ENCODE results near the gene CACNA2D3.

CACNA2D3 gene

DNA sequence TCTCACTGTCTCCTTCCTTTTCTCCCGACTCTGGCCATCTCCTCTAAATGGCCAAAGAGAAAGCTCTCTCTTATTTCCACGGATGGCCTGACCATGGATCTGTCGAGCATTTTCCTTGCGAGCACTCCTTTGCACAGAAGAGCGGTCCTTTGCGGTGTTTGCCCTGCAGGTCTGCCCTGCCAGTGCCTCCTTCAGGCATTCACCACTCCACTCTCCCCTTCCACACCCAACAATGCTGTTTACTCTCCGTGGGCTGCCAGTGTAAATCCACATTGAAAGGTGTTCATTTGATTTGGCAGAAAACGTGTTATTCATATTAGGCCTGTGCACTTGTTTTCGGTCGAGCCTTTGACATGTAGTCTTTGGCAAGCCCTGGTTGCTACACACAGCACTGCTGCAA, 49.6 kb downstream of the CACNA2D3 start:
- no peak for DNase-seq

DNA sequence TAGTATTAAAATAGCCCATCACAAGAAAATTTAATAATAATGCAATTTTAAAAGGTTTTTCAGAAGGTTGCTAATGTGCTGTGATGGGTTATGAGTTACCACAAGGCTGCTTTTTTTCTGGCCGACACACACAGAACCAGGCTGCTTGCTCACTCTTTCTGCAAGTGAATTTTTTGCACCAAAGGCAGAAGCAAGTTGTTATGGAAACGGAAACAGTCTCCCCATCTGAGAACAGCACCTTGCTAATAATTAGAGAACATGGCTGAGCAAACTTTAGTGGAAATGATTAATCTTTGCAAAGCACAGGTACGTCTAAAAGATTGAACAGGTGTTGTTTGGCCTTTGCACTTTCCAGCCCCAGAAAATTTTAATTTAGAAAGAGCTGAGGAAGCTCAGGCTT, 51.0 kb downstream of the CACNA2D3 start:
- DNase-seq = peak; percentile 37

DNA sequence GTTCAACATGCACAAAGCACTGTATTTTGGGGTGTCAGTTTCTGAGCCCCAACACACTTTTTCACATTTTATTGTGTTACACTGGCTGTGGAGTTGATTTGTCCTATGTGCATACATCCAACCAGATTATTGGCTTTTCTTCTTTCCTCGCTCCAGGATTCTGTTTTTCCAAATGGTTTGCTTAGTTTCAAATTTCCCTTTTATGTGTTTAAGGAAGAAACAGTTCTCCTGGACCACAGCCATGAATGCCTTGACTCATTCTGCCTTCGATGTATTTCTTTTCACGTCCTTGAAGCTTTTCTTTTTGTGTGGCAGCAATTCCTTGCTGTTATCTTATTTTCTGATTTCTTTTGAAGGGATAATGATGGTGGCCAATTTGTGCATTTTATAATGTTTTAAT, 53.8 kb downstream of the CACNA2D3 start:
- DNase-seq = peak; percentile 67

DNA sequence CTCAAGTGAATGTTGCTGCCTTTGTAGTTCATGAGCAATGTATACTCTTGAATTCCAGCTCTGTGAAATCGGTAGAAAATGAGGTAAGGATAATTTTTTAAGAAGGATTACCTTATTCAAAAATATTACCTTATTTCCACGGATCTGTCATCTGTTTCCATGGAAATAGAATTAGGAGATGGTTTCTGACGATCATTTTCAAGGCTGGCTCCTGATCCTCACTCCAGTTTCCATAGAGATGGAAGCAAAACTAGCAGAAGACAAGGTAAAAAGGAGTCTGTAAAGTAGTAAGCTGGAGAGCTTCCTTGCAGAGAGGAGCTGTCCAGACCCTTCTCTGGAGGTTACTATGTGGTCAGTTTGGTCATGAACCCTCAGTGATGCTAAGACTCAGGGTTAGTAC, 55.5 kb downstream of the CACNA2D3 start:
- no peak for DNase-seq

DNA sequence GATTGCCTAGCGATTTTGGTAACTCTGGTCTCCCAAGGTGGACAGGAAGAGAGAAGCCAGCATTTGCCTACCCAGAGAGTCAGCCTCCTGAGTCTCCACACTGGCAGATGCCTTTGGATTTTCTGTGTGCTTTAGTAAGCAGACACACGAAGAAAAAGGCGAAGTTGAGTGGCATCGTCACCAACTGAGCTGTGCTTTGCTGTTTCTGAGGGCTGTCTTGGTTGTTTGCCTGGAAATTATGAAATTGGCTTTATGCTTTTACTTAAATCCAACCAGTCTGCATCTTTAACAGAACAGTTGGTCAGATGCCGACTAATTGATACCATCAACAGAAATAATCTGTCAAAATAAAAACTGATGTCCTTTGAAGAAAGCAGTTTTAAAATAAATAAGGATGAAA, 56.0 kb downstream of the CACNA2D3 start:
- DNase-seq = no peak

DNA sequence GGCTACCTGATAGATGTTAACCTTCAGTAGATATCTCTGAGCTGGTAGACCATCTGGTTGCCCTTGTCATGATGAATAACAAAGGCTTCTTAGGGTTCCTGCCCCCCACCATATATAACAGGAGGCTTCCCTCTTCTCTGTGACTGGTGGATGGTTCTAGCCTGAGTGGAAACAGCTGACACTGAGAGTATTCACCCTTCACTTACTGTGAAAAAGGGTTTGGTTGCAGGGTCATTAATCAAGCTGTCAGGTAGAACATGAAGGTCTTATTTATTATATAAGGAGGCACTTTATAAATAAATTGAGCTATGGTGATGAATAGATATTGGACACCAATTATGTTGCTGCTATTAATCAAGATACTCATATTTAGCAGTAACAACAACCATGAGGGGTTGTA, 58.6 kb downstream of the CACNA2D3 start:
- DNase-seq = peak; percentile 21

DNA sequence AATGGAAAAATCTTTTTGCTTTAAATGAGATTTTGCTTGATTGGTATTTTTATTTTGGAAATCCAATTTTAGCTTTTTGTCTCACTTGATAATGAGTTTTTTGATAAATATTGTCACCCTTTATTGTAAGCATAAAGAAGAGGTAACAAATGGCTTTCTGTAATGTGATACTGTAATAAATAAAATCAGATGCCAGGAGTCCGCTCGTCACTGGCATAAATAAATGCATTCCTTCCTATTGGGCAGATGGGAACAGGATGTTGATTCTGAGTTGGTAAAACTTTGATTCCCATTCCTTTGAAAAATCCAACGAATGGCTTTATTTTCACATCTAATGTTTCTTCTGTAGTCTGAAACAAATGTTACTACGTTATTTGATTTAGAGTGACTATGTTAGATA, 59.9 kb downstream of the CACNA2D3 start:
- DNase-seq = no peak

DNA sequence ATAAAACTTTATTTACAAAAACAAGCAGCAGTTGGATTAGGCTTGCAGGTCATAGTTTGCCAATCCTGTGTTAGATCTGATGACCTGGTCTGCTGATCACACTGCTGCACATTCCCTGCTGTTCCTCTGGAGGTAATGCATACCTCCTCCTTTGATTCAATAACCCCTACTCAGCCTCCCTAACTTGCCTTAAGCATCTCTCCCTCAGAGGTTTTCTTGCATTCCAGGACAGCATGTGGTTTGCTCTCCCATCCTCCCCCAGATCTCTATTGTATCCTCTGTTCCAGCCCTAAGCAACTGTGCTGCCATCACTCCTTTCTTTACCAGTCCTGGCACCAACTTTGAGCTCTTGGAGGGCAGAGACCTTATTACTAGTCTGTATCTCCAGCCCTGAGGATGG, 63.4 kb downstream of the CACNA2D3 start:
- DNase-seq = no peak

DNA sequence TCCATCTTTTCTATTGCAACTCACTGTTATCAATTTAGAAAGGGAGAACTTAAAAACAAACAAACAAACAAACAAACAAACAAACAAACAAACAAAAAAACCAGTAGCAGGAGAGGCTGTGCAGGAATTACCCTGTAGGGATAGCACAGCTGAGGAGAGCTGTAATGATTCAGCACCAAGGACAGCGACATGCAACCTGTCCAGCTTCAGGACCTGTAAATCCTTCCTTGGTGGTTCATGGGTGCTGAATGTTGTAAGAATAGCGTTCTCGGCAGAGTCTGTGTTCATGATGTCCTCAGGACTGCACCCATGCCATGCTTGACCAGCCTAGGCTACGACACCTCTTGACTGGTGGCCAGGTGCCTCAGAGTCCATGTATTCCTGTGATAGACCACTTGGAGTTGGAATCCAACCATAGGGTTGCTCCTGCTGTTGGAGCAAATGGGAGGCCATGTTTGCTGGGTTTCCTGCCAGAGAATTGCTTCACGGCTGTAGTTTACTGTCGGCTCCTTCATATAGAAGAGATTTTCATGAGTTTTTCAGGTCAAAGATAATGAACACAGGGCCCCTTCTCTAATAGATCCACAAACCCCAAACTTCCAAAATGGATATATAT, 65.9 kb downstream of the CACNA2D3 start:
- DNase-seq = no peak

DNA sequence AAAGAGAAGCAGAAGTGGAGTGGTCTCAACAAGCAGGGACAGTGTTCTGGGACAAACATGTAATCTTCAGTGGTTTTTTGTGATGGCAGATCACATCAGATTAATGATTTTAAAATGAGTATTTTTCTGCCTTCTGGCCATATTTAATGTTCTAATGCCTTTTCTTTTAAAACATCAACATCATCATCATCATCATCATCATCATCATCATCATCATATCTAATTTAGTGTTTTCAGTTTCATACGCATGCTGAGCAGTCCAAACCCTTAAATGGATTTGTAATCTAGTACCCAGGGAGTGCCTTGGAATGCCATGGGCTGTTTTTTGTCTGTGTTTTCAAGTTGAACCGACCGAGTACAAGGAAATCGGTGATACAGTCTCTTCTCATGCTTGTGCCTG, 68.9 kb downstream of the CACNA2D3 start:
- no peak for DNase-seq

DNA sequence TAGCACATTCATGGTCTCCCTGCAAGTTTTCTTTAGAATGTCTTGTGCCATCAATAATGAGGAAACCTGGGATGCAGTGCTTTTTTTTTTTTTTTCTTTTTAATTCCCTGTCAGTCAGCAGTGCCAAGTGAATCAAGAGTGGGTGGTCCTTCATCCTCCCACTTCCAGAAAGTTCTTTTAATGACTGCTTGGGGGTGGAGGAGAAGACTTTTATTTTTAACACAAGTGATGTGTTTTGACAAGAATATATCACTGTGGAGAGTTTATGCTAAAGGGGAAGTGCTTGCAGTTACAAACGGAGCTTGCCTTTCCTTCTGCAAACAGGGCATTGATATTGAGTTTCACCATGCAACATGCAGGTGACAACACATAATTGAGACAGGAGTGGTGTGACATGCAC, 69.7 kb downstream of the CACNA2D3 start:
- DNase-seq = peak; percentile 50

DNA sequence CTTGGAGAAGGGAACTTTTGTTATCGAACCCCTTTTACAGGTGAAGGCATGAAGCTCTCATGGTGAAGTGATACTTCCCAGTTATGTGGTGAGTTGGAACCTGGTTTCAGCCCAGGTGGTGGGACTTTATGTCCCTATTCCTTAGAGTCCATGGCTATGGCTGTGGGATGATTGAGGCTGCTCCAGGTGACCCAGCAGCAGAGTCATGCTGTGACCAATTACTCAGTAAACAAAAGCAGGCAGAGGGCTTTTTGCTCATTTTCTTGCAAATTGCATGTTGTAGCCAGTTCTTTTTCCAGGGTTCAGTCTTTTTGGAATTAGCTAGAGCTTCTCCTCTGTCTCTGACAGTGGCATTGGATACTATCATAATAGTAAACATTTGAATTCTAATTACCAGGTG, 70.7 kb downstream of the CACNA2D3 start:
- peak; percentile 88 for DNase-seq

DNA sequence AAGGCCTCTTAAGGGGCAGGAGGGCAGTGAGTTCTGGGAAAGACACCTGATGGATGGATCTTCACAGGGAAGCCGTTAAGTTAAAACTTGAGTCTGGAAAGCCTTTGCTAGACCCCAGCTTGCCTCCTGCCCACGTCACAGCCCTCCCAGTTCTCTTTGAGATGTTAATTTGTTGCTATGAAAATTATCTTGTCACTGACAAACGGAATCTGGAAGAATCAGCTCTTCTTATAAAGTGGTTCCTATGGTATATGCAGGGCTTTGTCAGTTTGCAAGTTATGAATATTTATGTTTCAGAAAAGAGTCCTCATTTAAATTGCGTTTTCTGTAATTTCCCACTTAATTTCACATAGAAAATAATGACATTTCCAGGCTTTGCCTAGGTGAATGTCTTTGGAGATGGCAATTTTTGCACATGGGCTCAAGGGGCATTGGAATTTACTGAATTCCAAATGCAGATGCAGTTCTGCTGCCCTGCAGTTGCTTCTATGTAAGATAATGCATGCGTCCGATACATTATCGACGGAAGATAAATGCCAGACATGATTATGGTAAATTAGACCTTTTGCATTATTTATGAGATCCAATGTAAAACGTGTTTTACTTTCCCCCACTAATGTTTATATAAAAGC, 74.1 kb downstream of the CACNA2D3 start:
- DNase-seq = no peak

DNA sequence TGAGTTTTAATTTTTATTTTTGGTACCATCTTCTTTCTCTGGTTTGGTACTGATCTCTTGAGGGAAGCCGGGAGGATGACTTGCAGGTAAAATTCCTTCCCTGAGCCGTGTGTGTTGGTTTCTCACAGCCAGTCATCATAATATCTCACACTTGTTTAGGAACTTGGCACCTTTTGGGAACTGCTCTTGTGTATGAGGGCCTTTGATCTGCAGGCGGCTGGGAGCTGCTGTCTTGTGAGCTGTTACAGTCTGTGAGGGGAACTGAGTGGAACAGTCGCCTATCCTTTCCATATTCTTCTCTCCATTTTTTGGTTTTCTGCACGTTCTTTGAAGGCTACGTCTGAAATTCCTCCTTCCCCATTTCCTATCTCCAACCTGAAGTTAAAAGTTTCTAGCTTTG, 75.2 kb downstream of the CACNA2D3 start:
- no peak for DNase-seq

DNA sequence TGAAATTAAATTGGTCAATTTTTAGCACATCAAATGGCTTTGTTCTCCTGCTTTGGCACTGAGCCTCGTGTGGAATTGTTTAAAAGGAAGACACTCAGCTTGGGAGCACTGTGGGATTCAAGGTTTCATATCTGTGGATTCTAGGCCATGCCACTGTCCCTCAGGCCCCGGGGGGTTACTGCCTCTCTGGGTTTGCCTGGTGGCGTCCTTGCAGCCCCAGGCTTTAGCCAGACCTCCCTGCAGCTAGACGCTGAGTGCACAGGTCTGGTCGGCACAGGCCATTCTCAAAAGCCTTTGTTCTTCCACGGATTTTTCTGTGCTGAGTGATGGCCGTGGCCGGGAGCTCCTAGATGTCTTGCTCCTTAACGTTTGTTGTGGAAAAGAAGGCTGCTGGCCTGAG, 76.2 kb downstream of the CACNA2D3 start:
- DNase-seq = peak; percentile 83

DNA sequence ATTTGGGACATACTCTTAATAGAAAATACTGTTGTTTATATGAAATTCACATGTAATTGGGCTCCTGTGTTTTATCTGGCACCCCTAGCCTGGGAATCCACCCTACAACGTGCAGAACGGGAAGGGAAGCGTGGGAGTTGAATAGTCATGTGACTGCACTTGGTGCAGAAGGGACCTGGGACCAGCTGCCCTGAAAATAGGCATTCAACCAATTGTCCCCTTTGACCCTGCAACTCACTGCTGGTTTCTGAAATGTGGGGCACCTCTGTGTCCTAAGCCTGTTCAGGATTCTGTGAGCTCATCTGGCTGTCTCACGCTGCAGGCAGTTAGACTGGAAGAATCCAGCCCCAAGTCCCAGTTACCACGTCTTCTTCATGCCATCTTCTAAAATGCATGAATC, 79.7 kb downstream of the CACNA2D3 start:
- no peak for DNase-seq

DNA sequence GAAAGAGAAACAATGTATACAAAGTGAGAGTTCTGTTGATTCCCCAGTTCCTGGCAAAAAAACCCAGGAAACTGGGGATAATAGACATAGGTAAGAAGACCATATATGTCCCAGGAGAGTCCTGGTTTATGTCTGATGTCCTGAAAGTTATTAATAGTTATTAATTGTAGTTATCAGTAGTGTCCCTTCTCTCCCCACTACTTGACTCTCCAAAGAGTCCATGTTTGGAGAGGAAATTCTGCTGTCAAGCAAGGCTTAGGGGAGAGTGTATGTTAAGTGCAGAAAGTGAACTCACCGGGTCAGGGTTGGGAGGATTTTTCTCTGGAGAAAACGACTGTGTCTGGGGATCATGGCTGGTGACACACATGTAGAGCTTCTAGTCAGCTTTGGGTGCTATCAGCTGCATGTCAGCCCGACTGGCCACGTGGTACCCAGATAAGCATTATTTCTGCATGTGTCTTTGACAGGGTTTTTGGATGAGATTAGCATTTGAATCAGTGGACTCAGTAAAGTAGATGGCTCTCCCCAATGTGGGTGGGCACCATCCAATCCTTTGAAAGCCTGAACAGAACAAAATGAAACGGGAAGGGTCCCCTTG, 80.4 kb downstream of the CACNA2D3 start:
- no peak for DNase-seq

DNA sequence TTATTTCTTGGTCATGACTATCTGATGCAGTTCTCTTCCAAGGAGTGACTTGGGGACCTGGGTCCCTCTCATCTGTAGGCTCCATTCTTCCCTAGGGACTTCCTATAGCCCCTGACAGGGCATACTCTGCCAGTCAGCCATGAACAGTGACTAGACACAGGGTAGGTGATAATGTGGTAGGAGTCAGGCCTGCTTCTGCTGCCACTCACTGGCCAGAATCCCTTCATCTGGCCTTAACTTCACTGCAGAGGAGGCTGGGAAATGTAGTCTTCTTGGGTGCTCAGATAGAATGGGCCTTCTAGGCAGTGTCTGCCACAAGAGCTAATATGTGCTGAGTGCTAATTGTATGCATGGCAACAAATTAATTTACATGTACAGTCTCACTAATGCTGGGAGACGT, 84.5 kb downstream of the CACNA2D3 start:
- DNase-seq = peak; percentile 21

DNA sequence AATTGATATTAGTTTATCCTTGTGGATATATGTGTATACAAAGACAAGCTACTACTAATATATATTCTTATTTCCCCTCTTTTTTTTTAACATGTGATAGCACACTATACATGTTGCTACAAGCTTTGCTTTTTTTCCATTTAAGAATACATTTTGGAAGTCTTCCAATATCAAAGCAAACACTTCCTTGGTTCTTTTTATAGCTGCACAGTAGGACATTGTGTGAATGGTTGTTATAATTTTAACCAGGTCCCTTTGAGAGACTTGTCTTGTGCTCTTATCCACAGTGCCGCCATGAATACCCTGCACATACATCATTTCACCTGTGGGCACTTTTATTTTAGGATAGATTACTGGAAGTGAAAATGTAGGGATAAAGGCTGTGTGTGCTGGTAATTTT, 88.7 kb downstream of the CACNA2D3 start:
- peak; percentile 85 for DNase-seq

DNA sequence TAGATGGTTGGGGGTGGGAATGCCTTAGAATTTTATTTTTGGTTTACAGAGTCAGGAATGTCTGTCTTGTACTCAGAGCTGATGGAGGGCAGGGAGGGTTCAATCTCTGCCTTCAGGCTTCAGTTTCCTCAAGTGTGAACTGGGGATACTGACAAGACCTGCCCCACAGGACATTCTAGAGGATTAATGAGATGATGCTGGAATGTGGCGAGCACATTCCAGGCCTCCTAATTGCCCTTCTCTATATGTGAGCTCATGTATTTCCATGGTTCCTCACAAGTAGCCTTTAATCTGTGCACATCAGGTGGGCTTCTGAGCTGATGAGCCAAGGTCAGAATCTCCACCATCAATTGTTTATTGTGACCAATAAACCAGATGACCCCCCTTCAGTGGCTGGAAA, 90.4 kb downstream of the CACNA2D3 start:
- DNase-seq = no peak

DNA sequence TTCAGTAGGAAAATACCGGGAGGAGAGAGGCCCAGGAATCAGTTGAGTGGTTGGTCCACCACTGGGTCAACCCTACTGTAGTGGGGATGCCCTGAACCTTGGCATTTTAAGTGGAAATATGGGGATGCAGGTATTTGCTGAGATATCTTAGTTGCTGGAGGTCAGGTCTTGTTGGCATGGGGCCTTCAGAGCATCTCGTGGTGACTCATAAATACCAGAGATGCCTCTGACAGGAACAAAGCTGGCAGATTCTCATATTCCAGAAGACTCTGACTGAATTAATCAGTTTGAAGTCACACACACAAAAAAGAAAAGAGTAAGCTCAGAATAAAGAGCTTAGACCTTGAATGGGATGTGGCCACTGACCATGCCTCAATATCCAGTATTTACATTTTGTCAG, 91.6 kb downstream of the CACNA2D3 start:
- no peak for DNase-seq

DNA sequence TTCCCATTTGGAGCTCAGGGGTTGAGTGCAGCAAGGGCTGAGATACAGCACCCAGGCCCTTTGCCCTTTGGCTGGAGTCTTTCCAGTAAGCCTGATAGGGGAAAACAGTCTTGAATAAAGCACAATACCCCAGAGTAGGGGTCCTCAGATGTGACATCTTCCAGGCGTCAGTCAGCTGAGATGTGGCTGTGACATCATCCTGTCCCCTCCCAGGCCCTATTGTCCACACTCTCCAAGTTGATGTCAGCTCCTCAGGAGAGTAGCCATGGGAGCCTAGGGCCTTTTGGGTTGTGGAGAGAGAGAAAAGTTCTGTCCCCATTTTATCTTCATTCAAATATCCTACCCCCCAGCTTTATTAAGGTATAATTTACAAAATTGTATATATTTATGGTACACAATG, 92.5 kb downstream of the CACNA2D3 start:
- no peak for DNase-seq

DNA sequence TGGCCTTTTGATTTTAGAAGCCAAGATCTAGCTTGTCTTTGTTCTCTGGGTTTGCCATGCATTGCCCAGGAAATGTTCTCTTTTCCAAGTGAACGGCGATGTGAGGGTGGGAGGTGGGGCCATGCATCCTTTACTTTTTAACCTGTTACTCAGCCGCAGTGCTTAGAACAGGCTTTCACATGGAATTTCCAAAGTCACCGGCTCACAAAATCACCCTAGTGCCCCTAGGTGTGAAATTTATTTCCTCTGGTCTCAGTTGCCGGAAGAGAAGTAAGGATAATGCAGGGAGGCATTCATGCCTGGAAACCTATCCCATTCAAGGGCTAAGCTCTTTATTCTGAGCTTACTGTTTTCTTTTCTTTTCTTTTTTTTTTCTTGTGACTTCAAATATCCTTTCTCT, 93.2 kb downstream of the CACNA2D3 start:
- no peak for DNase-seq

DNA sequence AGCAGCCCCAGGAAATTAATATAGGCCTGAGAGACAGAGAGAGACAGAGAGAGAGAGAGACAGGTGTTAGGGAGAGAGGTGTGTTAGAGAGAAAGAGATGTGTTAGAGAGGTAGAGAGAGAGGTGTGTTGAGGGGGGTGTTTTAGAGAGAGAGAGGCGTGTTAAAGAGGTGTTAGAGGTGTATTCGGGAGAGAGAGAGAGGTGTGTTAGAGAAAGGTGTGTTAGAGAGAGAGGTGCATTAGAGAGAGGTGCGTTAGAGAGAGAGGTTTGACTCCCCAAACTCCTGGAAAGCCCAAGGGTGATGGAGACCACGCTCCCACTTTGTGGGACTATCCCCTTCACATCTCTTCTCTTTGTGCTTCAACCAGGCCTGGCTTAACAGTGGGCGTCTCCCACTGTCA, 95.5 kb downstream of the CACNA2D3 start:
- DNase-seq = no peak

DNA sequence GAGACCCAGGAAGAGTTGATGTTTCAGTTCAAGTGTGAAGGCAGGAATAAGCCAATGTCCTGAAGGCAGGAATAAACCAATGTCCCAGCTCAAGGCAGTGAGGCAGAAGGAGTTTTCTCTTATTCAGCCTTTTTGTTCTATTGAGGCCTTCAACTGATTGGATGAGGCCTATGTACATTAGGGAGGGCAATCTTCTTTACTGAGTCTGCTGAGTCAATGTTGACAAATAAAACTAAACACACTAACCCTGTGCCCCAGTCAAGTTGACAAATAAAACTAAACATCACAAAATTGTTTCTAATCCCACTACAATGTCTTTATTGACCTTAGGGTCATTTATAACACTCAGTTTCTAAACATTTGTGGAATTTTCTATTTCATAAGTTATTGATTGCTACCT, 100.0 kb downstream of the CACNA2D3 start:
- DNase-seq = no peak

Measured in NCI-H146 (cell line).